CD4-positive, CD25-positive, alpha-beta regulatory T cell (primary cell): ENCODE data around the gene EFCAB12. TPM values are rescaled to one million over a fixed set of nuclear protein-coding genes. Genes with fewer than 3 reads are reported as not detected.
A peak's percentile ranks its signal among the peaks of the same experiment; 100 is the strongest.

ENCODE experiments used
- ATAC-seq, 2 donors: fragments of 150-1000 bp; cut with Tn5 transposase; one replicate each; pipeline ENCODE4 v1.10.0; 2021; ENCODE audit warnings: low read depth in 2 of 2, moderate number of reproducible peaks in 2 of 2, moderate library complexity in 1 of 2
- DNase-seq, 3 donors: peaks; one replicate each; pipeline versions ENCODE4 v3.0.0 to v3.0.0-alpha.2; 2012 to 2022; ENCODE audit warnings: mixed read lengths in 1 of 3
- H3K27ac ChIP-seq: one replicate; pipeline ENCODE4 v1.7.0; 2013; ENCODE audit warnings: mild to moderate bottlenecking, low read length; ENCODE audit not compliant: insufficient read depth, poor library complexity, severe bottlenecking
- H3K27me3 ChIP-seq: one replicate; pipeline ENCODE4 v1.7.0; 2013; ENCODE audit warnings: low read length; ENCODE audit not compliant: control insufficient read depth, insufficient read depth
- H3K36me3 ChIP-seq: one replicate; pipeline ENCODE4 v1.7.0; 2013; ENCODE audit warnings: mild to moderate bottlenecking, low read length, moderate library complexity; ENCODE audit not compliant: control insufficient read depth, insufficient read depth
- H3K4me1 ChIP-seq: 2 replicates; pipeline ENCODE4 v1.7.0; 2013; ENCODE audit warnings: mild to moderate bottlenecking, low read length; ENCODE audit not compliant: insufficient read depth, control insufficient read depth, poor library complexity, severe bottlenecking
- H3K4me3 ChIP-seq: one replicate; pipeline ENCODE4 v1.7.0; 2013; ENCODE audit warnings: low read depth, mild to moderate bottlenecking, low read length, moderate library complexity
- H3K9me3 ChIP-seq, 2 experiments: 1 replicate in 1 of 2; 2 replicates in 1 of 2; pipeline ENCODE4 v1.7.0; 2013; ENCODE audit warnings: low read length in 2 of 2, mild to moderate bottlenecking in 1 of 2, moderate library complexity in 1 of 2; ENCODE audit not compliant: control insufficient read depth in 2 of 2
- H3K27ac Mint-ChIP-seq, 3 donors: one replicate each; pipeline ENCODE4 v1.8.0; 2020 to 2022; ENCODE audit warnings: mild to moderate bottlenecking in 3 of 3, mixed read lengths in 3 of 3, moderate library complexity in 2 of 3
- H3K27me3 Mint-ChIP-seq: one replicate; pipeline ENCODE4 v1.8.0; 2022; ENCODE audit warnings: mild to moderate bottlenecking, mixed read lengths
- H3K36me3 Mint-ChIP-seq: one replicate; pipeline ENCODE4 v1.8.0; 2020; ENCODE audit warnings: mixed read lengths
- H3K4me1 Mint-ChIP-seq, 4 donors: one replicate each; pipeline ENCODE4 v1.8.0; 2020 to 2022; ENCODE audit warnings: mixed read lengths in 4 of 4, mild to moderate bottlenecking in 1 of 4
- H3K4me3 Mint-ChIP-seq, 4 donors: one replicate each; pipeline ENCODE4 v1.8.0; 2020 to 2022; ENCODE audit warnings: mild to moderate bottlenecking in 4 of 4, mixed read lengths in 4 of 4, moderate library complexity in 3 of 4
- H3K9me3 Mint-ChIP-seq, 7 donors: one replicate each; pipeline ENCODE4 v1.8.0; 2020 to 2022; ENCODE audit warnings: mixed read lengths in 7 of 7, mild to moderate bottlenecking in 3 of 7, moderate library complexity in 2 of 7
- polyA plus RNA-seq, 4 donors: library from polyadenylated mRNA; unstranded; fragments of 300-500 nt; fragmentation: Illumina TruSeq; gene quantifications; one replicate each; pipeline ENCODE4 v1.2.3, GENCODE V29; 2021
- total RNA-seq: library from RNA; stranded (reverse); gene quantifications from one replicate; pipeline ENCODE4 v1.2.3, GENCODE V29; 2022

EFCAB12 gene
- total and polyA plus RNA-seq, 5 donors from 2014 or later: 0.05 to 2.2 (median 0.09) TPM; not detected in 1

GRCh38 chr3:129460572-129460971 is 32.1 kb upstream of the EFCAB12 start:
- H3K27me3 Mint-ChIP-seq: no peaks in the 10 kb centered on the region
- no peaks in the 10 kb centered on the region for H3K9me3 Mint-ChIP-seq
- Histone ChIP-seq H3K4me3 (no peak overlapping the region), H3K36me3 (peaks cover 10% of the 10 kb centered on the region), H3K4me1 (no peaks in the 10 kb centered on the region), H3K9me3 (no peaks in the 10 kb centered on the region), H3K27me3 (no peaks in the 10 kb centered on the region), H3K27ac (no peak overlapping the region)
- H3K27ac Mint-ChIP-seq: peak overlapping the region in 1 of 3 donors; percentile 13
- H3K36me3 Mint-ChIP-seq: peaks cover 40% of the 10 kb centered on the region
- DNase-seq (no peak), ATAC-seq (no peak)
- no peak overlapping the region for H3K4me3 Mint-ChIP-seq
- peaks cover 0 to 4% (median under 1%) of the 10 kb centered on the region in 4 donors for H3K4me1 Mint-ChIP-seq

- H3K4me3 ChIP-seq: no peak overlapping the region
- no peaks in the 10 kb centered on the region for H3K4me1 ChIP-seq
- H3K27me3 ChIP-seq: no peaks in the 10 kb centered on the region
- no peak for DNase-seq
- Mint-ChIP-seq H3K27me3 (no peaks in the 10 kb centered on the region), H3K4me1 (peaks cover 0 to 4% (median under 1%) of the 10 kb centered on the region in 4 donors), H3K4me3 (no peak overlapping the region), H3K27ac (no peak overlapping the region), H3K9me3 (no peaks in the 10 kb centered on the region), H3K36me3 (peaks cover 40% of the 10 kb centered on the region)
- H3K9me3 ChIP-seq: no peaks in the 10 kb centered on the region
- H3K27ac ChIP-seq: no peak overlapping the region
- H3K36me3 ChIP-seq: peaks cover 10% of the 10 kb centered on the region
- no peak for ATAC-seq
Observed at GRCh38 chr3:129460155-129460554, 31.7 kb upstream of the EFCAB12 start.

GRCh38 chr3:129453732-129454131 is 25.3 kb upstream of the EFCAB12 start:
- H3K36me3 Mint-ChIP-seq: peaks cover 33% of the 10 kb centered on the region
- DNase-seq (no peak), ATAC-seq (no peak)
- H3K9me3 Mint-ChIP-seq: no peaks in the 10 kb centered on the region
- peaks cover 0 to 12% (median 2%) of the 10 kb centered on the region in 4 donors for H3K4me1 Mint-ChIP-seq
- Histone ChIP-seq H3K9me3 (no peaks in the 10 kb centered on the region), H3K4me1 (no peaks in the 10 kb centered on the region), H3K27me3 (no peaks in the 10 kb centered on the region), H3K36me3 (peaks cover 19% of the 10 kb centered on the region), H3K4me3 (no peak overlapping the region), H3K27ac (no peak overlapping the region)
- H3K27me3 Mint-ChIP-seq: no peaks in the 10 kb centered on the region
- no peak overlapping the region for H3K4me3 Mint-ChIP-seq
- no peak overlapping the region for H3K27ac Mint-ChIP-seq

- Mint-ChIP-seq H3K36me3 (peaks cover 19% of the 10 kb centered on the region), H3K27me3 (no peaks in the 10 kb centered on the region), H3K27ac (peak overlapping the region in 1 of 3 donors; percentile 13), H3K4me3 (no peak overlapping the region), H3K4me1 (peaks cover 0 to 12% (median 2%) of the 10 kb centered on the region in 4 donors), H3K9me3 (no peaks in the 10 kb centered on the region)
- Histone ChIP-seq H3K4me1 (no peaks in the 10 kb centered on the region), H3K27ac (no peak overlapping the region), H3K4me3 (no peak overlapping the region), H3K36me3 (peaks cover 13% of the 10 kb centered on the region), H3K9me3 (no peaks in the 10 kb centered on the region), H3K27me3 (no peaks in the 10 kb centered on the region)
- DNase-seq (no peak), ATAC-seq (no peak)
Observed at GRCh38 chr3:129449279-129450115, 21.1 kb upstream of the EFCAB12 start.

- no peaks in the 10 kb centered on the region for H3K4me1 ChIP-seq
- H3K27me3 ChIP-seq: no peaks in the 10 kb centered on the region
- ATAC-seq: no peak
- no peak overlapping the region for H3K27ac Mint-ChIP-seq
- peaks cover 9% of the 10 kb centered on the region for H3K36me3 ChIP-seq
- no peaks in the 10 kb centered on the region for H3K27me3 Mint-ChIP-seq
- H3K4me1 Mint-ChIP-seq: peaks cover under 1 to 9% (median 6%) of the 10 kb centered on the region in 4 donors
- no peaks in the 10 kb centered on the region for H3K9me3 Mint-ChIP-seq
- no peaks in the 10 kb centered on the region for H3K9me3 ChIP-seq
- H3K27ac ChIP-seq: no peak overlapping the region
- DNase-seq: no peak
- H3K4me3 Mint-ChIP-seq: no peak overlapping the region
- H3K4me3 ChIP-seq: no peak overlapping the region
- peaks cover 21% of the 10 kb centered on the region for H3K36me3 Mint-ChIP-seq
Observed at GRCh38 chr3:129448186-129448895, 19.9 kb upstream of the EFCAB12 start.

- Mint-ChIP-seq H3K4me3 (no peak overlapping the region), H3K4me1 (peaks cover 6 to 21% (median 16%) of the 10 kb centered on the region in 4 donors), H3K27ac (no peak overlapping the region), H3K27me3 (no peaks in the 10 kb centered on the region), H3K9me3 (no peaks in the 10 kb centered on the region), H3K36me3 (peaks cover 7% of the 10 kb centered on the region)
- ATAC-seq (no peak), DNase-seq (no peak)
- Histone ChIP-seq H3K27me3 (no peaks in the 10 kb centered on the region), H3K4me3 (no peak overlapping the region), H3K9me3 (no peaks in the 10 kb centered on the region), H3K36me3 (no peaks in the 10 kb centered on the region), H3K27ac (no peak overlapping the region), H3K4me1 (peaks cover 6% of the 10 kb centered on the region)
Observed at GRCh38 chr3:129446926-129447325, 18.5 kb upstream of the EFCAB12 start.

GRCh38 chr3:129445471-129445870 is 17.0 kb upstream of the EFCAB12 start:
- H3K36me3 Mint-ChIP-seq: peaks cover 4% of the 10 kb centered on the region
- H3K9me3 Mint-ChIP-seq: no peaks in the 10 kb centered on the region
- no peak overlapping the region for H3K4me3 Mint-ChIP-seq
- H3K9me3 ChIP-seq: no peaks in the 10 kb centered on the region
- no peak for ATAC-seq
- no peak overlapping the region for H3K4me3 ChIP-seq
- no peaks in the 10 kb centered on the region for H3K27me3 ChIP-seq
- DNase-seq: no peak
- H3K27ac Mint-ChIP-seq: peak overlapping the region in 1 of 3 donors; percentile 23
- peaks cover 13 to 36% (median 26%) of the 10 kb centered on the region in 4 donors for H3K4me1 Mint-ChIP-seq
- peaks cover 18% of the 10 kb centered on the region for H3K4me1 ChIP-seq
- no peaks in the 10 kb centered on the region for H3K27me3 Mint-ChIP-seq
- H3K36me3 ChIP-seq: no peaks in the 10 kb centered on the region
- H3K27ac ChIP-seq: no peak overlapping the region
